HepG2 (cell line): ENCODE measurements around the gene PARP2. TPM values are rescaled to one million over a fixed set of nuclear protein-coding genes. Genes with fewer than 3 reads are reported as not detected.

ENCODE experiments used
- CREM ChIP-seq, 2 experiments: sonication (generic) in 1 of 2; formaldehyde crosslinking in 1 of 2; IDR thresholded peaks; 2 replicates each; pipeline versions ENCODE4 v1.4.0 to v1.6.1; 2016 to 2020; ENCODE audit warnings: antibody characterized with exemption in 1 of 2, mild to moderate bottlenecking in 1 of 2, missing genetic modification reagents in 1 of 2
- CTCF ChIP-seq: sonication (generic); formaldehyde crosslinking; IDR thresholded peaks from 2 replicates; pipeline ENCODE4 v1.5.0; 2020; ENCODE audit warnings: mild to moderate bottlenecking, missing genetic modification reagents, moderate library complexity
- GATAD1 ChIP-seq: IDR thresholded peaks from 2 replicates; pipeline ENCODE4 v1.6.1; 2016; ENCODE audit warnings: missing genetic modification reagents, missing compliant biosample characterization
- GATAD2A ChIP-seq: IDR thresholded peaks from 2 replicates; pipeline ENCODE4 v1.6.1; 2016
- HDAC1 ChIP-seq: sonication (generic); formaldehyde crosslinking; IDR thresholded peaks from 2 replicates; pipeline ENCODE4 v1.5.1; 2020; ENCODE audit warnings: mild to moderate bottlenecking, missing genetic modification reagents
- HOXA5 ChIP-seq: sonication (generic); formaldehyde crosslinking; IDR thresholded peaks from 2 replicates; pipeline ENCODE4 v1.4.0; 2020; ENCODE audit warnings: missing genetic modification reagents
- KDM4B ChIP-seq: sonication (generic); formaldehyde crosslinking; IDR thresholded peaks from 2 replicates; pipeline ENCODE4 v1.4.0; 2020; ENCODE audit warnings: missing genetic modification reagents
- RBFOX2 ChIP-seq: fragments of 200-400 bp; formaldehyde crosslinking; IDR thresholded peaks from 2 replicates; pipeline ENCODE4 v1.6.1; 2017; ENCODE audit warnings: low read depth, mild to moderate bottlenecking, low read length
- RNF2 ChIP-seq: fragments of 450-650 bp; conservative IDR thresholded peaks from 2 replicates; pipeline ENCODE4 v1.6.1; 2016; ENCODE audit warnings: low read depth
- SAP130 ChIP-seq: IDR thresholded peaks from 2 replicates; pipeline ENCODE4 v1.6.1; 2016; ENCODE audit warnings: low read depth
- SMAD3 ChIP-seq: sonication (generic); formaldehyde crosslinking; IDR thresholded peaks from 2 replicates; pipeline ENCODE4 v1.4.0; 2020; ENCODE audit warnings: missing genetic modification reagents
- SMC3 ChIP-seq: IDR thresholded peaks from 2 replicates; pipeline ENCODE4 v1.6.1; 2011; ENCODE audit warnings: low read length, improper control_type of control experiment
- TEF ChIP-seq: sonication (generic); formaldehyde crosslinking; IDR thresholded peaks from 2 replicates; pipeline ENCODE4 v1.5.0; 2020; ENCODE audit warnings: missing genetic modification reagents
- THAP11 ChIP-seq: IDR thresholded peaks from 2 replicates; pipeline ENCODE4 v1.6.1; 2016; ENCODE audit warnings: missing biosample characterization, missing genetic modification reagents
- YEATS2 ChIP-seq: sonication (generic); formaldehyde crosslinking; IDR thresholded peaks from 2 replicates; pipeline ENCODE4 v1.4.0; 2020; ENCODE audit warnings: missing genetic modification reagents, borderline replicate concordance
- ZNF296 ChIP-seq: sonication (generic); formaldehyde crosslinking; conservative IDR thresholded peaks from 2 replicates; pipeline ENCODE4 v1.5.0; 2020; ENCODE audit warnings: mild to moderate bottlenecking, missing genetic modification reagents
- ZNF331 ChIP-seq: sonication (generic); formaldehyde crosslinking; IDR thresholded peaks from 2 replicates; pipeline ENCODE4 v1.4.0; 2020; ENCODE audit warnings: missing genetic modification reagents
- polyA plus RNA-seq, 8 experiments: library from polyadenylated mRNA; depleted of rRNA in 3 of 8; stranded (reverse) in 7 of 8; unstranded in 1 of 8; fragments of >200 nt; fragmentation: Illumina TruSeq in 4 of 8; extraction: Trizol in 4 of 8; gene quantifications; 2 replicates each; pipeline versions ENCODE4 v1.2.1 to v1.2.3, GENCODE V29; 2011 to 2016; ENCODE audit warnings: low read depth in 4 of 8, missing spikeins in 1 of 8, mixed read lengths in 1 of 8; ENCODE audit not compliant: insufficient read depth in 1 of 8
- total RNA-seq, 5 experiments: library from RNA; depleted of rRNA; stranded (reverse); fragments of >200 nt; fragmentation: Illumina TruSeq; extraction: Trizol; gene quantifications; 2 replicates each; pipeline ENCODE4 v1.2.3, GENCODE V29; 2016; ENCODE audit warnings: low read depth in 1 of 5
- TF ChIP-seq, protein P1 (sequence below): IDR thresholded peaks from 2 replicates; pipeline ENCODE4 v1.6.1; 2012; ENCODE audit warnings: low read depth, low read length, improper control_type of control experiment
- TF ChIP-seq, protein P2 (sequence below): sonication (generic); formaldehyde crosslinking; IDR thresholded peaks from 2 replicates; pipeline ENCODE4 v1.9.0; 2022; ENCODE audit warnings: low read depth, missing genetic modification reagents

PARP2 gene
- total and polyA plus RNA-seq, 2 of the 13 experiments (the other 11 are each of a cell fraction or from before 2014, with no cell fraction given), result 37.3 to 38.4 TPM

DNA sequence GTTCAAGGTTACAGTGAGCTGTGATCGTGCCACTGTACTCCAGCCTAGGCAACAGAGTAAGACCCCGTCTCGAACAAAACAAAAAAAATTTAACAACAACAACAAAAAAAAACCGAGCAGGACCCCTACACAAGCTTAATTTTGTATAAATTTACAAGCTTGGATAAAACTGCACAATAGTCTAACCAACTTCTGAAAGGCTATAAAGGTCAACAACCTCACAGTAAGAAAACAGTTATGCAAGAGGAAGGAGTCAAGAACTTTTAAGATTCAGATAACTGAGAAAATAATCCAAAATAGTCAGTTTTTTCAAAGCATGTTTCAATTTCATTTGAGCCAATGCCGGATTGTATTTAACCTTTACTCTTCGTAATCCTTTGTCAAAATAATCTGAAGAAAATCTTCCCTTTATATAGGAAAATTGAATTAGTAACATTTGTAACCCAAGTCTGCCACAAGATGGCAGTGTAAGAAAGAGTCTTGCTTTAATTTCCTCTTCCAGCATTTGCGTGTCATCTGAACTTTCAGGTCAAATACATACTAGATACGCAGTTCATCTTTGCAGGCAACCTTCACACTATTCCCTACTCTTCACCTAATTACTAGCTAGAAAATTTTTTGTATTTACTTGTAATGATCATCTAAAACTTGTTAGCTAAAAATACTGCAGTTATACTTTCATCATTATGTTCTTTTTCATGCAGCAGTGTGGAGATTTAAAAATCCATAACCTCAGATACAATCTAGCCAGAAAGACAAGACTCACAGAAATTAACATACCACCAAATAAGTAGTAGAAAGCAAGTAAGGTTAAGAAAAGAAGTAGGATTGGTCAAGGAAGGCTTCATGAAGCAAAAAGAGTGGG lies 16.2 kb upstream of the PARP2 start (continued):
- TF ChIP-seq THAP11 (CRISPR knock-in tag), result peak; percentile 44
- no peak for TF ChIP-seq KDM4B (CRISPR knock-in tag)
- peak; percentile 41; the same call in 1 of the 2 replicates for TF ChIP-seq SMAD3 (CRISPR knock-in tag)
- TF ChIP-seq, protein P1, sequence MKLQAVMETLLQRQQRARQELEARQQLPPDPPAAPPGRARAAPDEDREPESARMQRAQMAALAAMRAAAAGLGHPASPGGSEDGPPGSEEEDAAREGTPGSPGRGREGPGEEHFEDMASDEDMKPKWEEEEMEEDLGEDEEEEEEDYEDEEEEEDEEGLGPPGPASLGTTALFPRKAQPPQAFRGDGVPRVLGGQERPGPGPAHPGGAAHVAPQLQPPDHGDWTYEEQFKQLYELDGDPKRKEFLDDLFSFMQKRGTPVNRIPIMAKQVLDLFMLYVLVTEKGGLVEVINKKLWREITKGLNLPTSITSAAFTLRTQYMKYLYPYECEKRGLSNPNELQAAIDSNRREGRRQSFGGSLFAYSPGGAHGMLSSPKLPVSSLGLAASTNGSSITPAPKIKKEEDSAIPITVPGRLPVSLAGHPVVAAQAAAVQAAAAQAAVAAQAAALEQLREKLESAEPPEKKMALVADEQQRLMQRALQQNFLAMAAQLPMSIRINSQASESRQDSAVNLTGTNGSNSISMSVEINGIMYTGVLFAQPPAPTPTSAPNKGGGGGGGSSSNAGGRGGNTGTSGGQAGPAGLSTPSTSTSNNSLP, result peak; percentile 85
- TF ChIP-seq HDAC1 (CRISPR knock-in tag), result 0 out of 2 replicates have a peak, but pooled peaks have one; percentile 20
- TF ChIP-seq SMC3, result peak; percentile 78
- 0 out of 2 replicates have a peak, but pooled peaks have one; percentile 26 for TF ChIP-seq GATAD1 (CRISPR knock-in tag)
- no peak for TF ChIP-seq ZNF296 (CRISPR knock-in tag)
- peak; percentile 39; the same call in 1 of the 2 replicates for TF ChIP-seq YEATS2
- no peak for TF ChIP-seq RNF2
- TF ChIP-seq RBFOX2, result 0 out of 2 replicates have a peak, but pooled peaks have one; percentile 34
- 0 out of 2 replicates have a peak, but pooled peaks have one; percentile 31 for TF ChIP-seq HOXA5 (CRISPR knock-in tag)
- peak; percentile 57 for TF ChIP-seq GATAD2A (CRISPR knock-in tag)
- TF ChIP-seq TEF (CRISPR knock-in tag), result peak; percentile 92
- TF ChIP-seq ZNF331 (CRISPR knock-in tag), result 0 out of 2 replicates have a peak, but pooled peaks have one; percentile 31
- peak; percentile 84 for TF ChIP-seq CTCF (CRISPR knock-in tag)
- TF ChIP-seq, protein P2, sequence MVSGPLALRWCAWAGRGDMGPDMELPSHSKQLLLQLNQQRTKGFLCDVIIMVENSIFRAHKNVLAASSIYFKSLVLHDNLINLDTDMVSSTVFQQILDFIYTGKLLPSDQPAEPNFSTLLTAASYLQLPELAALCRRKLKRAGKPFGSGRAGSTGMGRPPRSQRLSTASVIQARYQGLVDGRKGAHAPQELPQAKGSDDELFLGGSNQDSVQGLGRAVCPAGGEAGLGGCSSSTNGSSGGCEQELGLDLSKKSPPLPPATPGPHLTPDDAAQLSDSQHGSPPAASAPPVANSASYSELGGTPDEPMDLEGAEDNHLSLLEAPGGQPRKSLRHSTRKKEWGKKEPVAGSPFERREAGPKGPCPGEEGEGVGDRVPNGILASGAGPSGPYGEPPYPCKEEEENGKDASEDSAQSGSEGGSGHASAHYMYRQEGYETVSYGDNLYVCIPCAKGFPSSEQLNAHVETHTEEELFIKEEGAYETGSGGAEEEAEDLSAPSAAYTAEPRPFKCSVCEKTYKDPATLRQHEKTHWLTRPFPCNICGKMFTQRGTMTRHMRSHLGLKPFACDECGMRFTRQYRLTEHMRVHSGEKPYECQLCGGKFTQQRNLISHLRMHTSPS (CRISPR knock-in tag), result no peak
- peak; percentile 28; the same call in 1 of the 2 replicates for TF ChIP-seq CREM (IDR thresholded peaks at IDR 0.05)
- no peak for TF ChIP-seq CREM (CRISPR knock-in tag; IDR thresholded peaks at IDR 0.05)
- TF ChIP-seq SAP130 (CRISPR knock-in tag), result peak; percentile 47; the same call in 1 of the 2 replicates
